Left renal cortex interstitium (tissue), 4 donors: ENCODE results near the gene MAPK14. TPM values are rescaled to one million over a fixed set of nuclear protein-coding genes. Genes with fewer than 3 reads are reported as not detected.
"Not testable (repeated sequence)": the region's sequence is repeated elsewhere in the genome, so short reads cannot be mapped to it uniquely, and the experiment has no call there.

Source experiments
- DNase-seq, 4 donors: peaks; one replicate each; pipeline ENCODE4 v3.0.0-alpha.2; 2013; ENCODE audit warnings: low read depth in 4 of 4, low spot score in 2 of 4, missing footprints in 1 of 4
- polyA plus RNA-seq, 4 donors: library from polyadenylated mRNA; unstranded; fragments of 120-200 nt; gene quantifications; one replicate each; pipeline ENCODE4 v1.2.1, GENCODE V29; 2013; ENCODE audit not compliant: insufficient read length in 4 of 4

Gene MAPK14
- polyA plus RNA-seq, 4 donors: 48.7 to 54.2 (median 50.7) TPM

DNA sequence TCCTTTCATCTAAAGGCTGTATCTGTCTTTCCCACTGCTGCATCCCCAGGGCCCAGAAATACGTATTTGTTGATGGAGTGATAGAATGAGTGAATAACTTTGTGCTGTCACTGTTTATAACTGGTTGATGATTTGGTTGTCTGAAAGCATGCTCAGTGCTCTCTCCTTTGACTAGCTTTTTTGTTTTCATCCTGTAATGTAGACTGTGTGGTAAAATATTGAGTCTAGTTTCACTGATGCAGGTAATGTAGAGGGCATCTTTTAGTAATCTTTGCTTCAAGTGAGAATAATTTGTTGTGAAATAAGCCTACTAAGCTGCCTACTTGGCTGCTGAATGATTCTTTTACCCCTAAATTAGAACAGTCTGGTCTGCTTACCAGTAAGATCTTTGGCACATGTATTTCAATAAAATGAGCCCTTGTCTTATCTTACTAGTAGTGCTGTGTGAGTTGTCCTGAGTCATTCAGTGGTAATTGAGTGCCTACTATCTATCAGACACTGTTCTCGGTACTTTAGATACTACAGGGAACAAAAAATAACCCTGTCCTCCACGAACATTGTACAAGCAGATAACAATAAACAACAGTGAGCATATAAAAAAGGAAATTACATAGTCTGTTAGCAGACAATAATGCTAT, 39.9 kb downstream of the MAPK14 start:
- no peak for DNase-seq

DNA sequence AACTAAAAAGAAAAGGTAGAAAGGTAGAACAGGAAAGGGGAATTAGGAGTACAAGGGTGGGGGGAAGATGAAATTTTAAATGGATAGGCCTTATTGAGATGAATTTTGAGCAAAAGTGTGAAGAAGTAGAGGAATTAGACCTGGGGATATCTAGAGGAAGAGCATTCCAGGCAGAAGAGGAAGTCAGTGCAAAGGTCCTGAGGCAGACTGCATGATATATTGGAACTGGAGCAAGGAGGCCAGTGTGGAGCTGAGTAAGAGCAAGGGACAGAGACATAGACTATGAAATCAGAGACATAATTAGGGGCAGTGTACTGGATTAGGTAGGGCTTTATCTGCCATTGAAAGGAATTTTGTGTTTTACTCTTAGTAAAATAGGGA, 40.4 kb downstream of the MAPK14 start:
- no peak for DNase-seq

DNA sequence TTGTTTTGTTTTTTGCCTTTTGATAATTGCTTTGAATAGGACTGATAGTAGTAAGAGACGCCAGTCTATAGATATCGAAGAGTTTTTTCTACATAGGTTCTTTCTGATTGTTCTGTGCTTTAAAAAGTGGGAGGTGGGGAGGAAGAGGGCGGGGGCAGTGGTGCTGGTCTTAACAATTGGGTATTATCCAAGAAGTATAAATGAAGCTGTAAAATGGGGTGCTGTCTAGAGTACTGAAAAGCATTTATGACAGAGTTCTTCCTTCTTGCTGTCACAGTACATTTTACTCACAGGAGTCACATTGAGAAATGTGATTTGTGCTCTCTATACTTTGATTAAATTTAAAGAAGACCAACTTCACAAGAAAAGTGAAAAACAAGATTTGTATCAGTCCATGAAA, 41.0 kb downstream of the MAPK14 start:
- DNase-seq: no peak

DNA sequence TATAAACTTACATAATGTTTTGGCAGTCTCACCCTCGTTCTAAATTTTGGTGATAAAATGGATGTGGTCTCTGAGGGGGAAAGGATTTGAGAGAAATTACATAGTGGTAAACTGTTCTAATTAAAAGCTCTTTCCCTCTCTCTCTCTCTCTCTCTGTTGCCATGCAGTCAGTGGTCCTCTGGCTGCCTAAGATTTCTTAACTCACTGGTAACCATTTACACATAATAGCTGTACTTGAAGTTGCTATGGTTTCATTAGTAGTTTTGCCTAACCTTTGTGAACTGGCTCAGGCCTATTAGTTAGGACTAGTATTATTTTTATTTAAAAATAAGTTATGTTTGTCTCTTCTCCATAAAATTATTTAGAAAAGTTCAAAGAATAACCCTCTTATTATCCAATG, 42.0 kb downstream of the MAPK14 start:
- DNase-seq: no peak

DNA sequence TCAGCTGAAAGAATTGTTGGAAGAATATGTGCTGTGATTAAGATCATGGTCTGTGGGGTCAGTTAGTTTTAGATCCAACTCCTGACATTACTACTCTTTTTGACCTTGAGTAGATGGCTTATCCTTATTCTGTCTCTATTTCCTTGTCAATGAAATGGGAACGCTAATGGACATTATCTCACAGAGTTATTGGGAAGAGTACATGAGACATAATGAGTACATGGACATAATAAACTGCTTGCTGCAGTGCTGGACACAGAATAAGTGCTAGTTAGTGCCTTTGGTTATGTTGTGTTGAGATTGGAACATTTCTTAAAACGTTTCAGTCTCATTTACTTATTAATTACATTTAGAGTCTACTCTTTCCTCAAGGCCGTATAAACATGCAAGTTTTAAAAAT, 42.6 kb downstream of the MAPK14 start:
- DNase-seq: no peak

DNA sequence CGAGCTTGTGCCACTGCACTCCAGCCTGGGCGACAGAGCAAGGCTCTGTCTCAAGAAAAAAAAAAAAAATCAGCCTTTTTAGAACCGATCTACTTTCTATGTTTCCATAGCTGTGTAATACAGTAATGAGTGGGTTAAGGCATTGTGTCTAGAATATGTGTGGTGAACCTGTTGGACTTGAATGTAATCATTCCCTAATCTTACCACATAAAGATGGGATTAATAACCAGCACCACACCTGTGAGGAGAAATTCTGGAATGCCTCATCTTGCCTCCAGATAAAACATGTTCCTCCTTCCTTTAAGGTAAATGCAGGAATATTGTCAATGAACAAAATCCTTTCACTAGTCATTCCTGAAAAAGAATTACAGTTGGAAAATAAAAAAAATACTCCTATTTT, 43.7 kb downstream of the MAPK14 start:
- DNase-seq: no peak

DNA sequence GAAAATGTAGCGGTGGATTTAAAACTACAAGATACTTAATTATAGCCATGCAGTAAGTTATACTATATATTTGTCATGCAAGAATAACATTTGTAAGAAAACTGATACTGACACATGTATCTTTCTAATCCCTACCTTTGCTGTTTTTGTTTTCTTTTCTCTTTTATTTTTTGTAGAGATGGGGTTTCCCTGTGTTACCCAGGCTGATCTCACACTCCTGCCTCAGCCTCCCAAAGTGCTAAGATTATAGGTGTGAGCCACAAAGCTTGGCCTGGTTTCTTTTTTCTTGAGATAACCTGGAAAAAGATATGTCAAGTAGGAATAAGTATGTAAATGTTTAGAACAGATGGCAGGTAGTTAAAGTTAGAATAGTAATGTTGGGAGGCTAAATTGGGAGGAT, 44.1 kb downstream of the MAPK14 start:
- no peak for DNase-seq

DNA sequence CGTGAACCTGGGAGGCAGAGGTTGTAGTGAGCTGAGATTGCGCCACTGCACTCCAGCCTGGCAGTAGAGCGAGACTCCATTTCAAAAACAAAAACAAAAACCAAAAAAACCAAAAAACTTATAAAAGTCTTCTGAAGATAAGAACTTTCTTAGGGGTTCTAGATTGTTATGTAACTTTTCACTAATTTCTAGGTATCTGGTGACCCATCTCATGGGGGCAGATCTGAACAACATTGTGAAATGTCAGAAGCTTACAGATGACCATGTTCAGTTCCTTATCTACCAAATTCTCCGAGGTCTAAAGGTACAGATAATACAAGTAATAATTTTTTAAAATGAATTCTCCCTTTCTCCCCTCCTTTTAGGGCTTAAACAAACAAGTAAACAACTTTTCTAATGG, 45.1 kb downstream of the MAPK14 start:
- DNase-seq: no peak

DNA sequence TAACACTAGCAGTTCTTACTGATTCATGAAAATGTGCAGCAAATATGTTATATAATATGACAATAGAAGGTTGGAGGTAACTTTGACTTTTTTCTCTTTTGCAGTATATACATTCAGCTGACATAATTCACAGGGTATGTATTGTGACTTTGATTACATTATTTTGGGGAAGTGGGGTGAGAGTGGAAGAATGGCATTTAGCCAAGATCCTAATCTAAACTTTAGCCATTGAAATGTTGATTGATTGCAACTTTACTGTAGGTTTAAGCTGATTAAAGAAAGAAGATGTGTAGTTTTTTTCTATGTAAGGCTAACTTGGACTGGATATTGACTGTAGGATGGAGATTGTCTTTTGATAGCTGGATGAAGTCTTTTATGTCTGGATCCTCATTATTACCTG, 46.0 kb downstream of the MAPK14 start:
- no peak for DNase-seq

DNA sequence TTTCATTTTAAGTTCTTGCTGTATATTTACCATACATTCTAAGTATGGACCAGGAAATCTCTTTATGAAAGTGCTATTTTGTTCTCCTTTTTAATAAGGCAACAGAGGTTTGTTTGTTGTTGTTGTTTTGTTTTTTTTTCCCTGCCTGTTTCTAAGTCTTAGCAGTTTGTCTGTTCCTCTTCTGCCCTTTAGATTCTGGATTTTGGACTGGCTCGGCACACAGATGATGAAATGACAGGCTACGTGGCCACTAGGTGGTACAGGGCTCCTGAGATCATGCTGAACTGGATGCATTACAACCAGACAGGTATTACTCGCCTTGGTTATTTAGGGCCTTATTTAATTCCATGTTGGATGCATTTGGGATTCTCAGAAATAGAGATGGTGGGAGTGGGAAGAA, 48.0 kb downstream of the MAPK14 start:
- no peak for DNase-seq

DNA sequence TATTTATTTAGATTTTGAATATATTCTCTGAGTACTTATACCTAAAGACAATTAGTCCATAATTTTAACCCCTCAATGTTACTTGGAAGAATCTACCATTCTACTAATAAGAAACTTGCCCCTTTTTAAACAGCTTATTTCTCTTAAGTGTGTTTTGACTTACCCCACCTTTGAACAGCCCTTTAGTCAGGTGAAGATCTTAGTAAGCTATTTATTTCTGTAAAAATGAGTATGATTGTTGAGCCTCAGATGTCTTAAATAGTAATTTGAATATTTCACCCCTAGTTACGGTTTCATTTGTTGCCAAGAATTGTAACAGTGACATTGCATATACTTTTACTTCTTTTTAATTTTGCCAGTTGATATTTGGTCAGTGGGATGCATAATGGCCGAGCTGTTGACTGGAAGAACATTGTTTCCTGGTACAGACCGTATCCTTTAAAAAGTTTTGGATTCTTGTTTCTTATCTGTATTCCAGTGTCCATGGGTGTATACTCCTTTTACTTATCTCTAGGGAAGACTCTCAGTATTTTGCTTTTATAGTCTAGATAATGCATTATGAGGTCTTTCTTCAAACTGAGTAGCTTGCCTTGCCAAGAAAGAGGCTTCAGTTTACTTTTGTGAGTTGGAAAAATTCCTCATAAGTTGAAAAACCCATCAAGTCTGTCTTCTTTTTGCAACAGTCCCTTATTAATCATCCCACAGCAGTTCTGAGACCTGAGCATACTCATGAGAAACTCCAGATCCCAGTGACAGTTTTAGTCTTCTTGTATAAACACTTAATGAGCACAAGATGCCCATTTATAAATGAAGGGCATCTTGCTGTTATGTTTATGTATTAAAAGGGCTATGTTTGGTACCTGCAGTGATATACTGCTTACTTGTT, 48.8 kb downstream of the MAPK14 start:
- DNase-seq: no peak

DNA sequence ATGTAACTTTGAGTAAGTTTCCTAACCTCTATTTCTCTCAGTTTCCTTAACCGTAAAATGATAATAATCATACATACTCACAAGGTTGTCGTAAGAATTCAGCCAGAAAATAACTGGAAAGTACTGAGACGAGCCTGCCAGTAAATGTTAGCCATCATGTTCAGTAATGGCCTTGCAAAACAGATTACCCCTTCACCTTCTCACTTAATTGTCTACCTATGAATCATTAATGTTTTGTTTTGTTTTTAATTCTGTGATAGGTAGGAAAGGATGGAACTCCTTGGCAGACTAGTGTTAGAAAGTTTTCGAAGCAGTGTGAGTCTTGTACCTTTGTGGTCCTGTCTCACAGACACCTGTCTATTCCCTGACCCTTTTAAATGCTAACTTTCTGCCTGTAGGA, 50.6 kb downstream of the MAPK14 start:
- DNase-seq: no peak

DNA sequence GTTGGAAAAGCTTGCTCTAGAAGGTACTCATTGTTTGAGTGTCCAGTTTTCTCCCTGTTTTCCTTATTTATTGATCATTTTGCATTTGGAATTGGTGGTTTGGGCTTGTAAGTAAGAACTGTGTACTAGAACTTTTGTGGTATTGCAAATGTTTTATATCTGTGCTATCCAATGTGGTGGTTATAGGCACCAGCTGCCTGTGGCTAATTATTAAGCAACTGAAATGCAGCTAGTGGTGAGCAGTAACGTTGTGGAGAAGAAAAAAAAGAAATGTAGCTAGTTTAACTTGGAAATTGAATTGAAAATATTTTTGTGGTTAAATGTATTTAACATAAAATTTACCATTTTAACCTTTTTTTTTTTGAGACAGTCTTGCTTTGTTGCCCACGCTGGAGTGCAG, 52.0 kb downstream of the MAPK14 start:
- DNase-seq: no peak

DNA sequence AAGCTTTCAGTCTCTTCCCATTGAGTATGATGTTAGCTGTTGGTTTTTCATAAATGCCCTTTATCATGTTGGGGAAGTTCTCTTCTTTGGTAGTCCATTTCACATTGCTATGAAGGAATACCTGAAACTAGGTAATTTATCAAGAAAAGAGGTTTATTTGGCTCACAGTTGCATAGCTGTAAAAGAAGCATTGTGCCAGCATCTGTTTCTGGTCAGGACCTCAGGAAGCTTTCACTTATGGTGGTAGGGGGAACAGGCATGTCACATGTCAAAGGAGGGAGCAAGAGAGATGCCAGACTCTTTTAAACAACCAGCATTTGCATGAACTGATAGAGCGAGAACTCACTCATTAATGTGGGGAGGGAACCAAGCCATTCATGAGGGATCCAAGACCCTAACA, 54.7 kb downstream of the MAPK14 start:
- DNase-seq: no peak

DNA sequence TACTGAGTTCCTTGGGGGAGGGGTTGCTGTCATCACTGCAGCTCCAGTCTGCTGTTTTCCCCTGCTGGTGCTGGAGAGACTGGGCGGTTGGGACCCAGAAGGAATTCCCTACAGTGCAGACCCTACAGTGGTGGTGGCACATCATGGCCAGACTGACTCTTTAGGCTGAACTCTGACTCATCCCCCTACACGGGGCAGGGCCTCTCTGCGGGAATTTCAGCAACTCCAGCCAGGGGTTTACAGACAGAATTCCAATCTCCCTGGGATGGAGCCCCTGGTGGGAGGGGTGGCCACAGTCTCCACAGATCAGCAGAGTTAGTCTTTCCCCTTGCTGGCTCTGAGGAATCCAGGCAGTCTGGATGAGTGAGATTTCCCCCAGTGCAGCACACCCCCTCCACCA, 55.8 kb downstream of the MAPK14 start:
- DNase-seq: no peak

DNA sequence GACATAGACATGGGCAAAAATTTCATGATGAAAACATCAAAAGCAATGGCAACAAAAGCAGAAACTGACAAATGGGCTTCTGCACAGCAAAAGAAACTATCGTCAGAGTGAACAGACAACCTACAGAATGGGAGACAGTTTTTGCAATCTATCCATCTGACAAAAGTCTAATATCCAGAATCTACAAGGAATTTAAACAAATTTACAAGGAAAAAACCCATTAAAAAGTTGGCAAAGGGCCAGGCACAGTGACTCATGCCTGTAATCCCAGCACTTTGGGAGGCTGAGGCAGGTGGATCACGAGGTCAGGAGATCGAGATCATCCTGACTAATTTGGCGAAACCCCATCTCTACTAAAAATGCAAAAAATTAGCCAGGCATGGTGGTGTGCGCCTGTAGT, 60.6 kb downstream of the MAPK14 start:
- not testable (repeated sequence) for DNase-seq

DNA sequence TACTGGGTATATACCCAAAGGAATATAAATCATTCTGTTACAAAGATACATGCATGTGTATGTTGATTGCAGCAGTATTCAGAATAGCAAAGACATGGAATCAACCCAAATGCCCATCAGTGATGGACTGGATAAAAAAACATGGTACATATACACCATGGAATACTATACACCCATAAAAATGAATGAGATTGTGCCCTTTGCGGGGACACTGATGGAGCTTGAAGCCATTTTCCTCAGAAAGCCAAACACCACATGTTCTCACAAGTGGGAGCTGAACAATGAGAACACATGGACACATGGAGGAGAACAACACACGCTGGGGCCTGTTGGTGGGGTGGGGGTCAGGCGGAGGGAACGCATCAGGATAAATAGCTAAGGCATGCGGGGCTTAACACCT, 61.4 kb downstream of the MAPK14 start:
- DNase-seq: no peak

DNA sequence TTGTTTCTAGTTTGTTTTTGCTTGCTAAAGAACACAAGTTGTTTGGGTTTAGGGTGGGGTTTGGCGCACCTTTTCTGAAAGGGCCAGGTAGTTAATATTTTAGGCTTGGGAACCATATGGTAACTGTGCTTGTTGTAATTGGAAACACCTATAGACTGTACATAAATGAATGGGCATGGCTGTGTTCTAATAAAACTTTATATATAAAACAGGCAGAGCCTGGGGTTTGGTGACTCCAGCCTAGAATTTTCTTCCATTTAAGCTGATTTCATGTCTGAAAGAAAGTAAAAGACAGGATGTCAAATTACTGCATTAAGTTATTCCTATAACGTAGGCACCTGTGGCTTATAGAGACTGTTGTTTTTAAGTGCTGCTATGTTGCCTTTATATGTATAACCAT, 66.6 kb downstream of the MAPK14 start:
- DNase-seq: no peak

DNA sequence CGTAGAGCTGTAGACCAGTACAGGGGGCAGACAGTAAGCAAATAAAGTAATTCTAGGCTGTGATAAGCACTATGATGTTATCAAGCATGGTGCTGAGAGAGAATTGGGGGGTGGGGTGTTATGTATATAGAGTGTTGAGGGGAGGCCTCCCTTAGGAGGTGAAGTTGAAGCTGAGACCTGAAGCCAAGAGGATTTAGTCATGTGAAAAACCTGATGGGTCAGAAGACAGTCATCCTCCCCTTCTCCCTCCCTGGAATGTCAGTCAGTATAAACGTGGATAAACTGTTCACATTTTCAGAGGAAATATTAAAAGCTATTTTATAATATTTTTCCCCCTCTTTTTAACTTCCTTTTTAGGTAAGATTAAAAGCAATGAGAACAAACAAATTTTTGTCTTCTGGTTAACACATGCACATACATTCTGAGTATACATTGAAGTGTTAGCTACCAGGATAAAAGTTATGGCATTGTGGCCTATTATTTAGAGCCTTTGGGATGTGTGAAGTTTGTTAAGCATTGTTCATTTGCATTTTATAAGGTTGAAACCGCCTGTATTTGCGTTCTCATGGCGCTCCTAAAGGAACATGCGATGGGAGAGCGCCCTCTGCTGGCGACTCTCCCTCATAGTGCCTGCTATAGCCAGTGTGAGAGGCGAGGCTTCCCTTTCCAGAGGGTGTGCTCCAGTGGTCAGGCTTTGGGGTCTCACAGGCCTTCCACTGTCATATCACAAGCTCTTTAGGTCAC, 67.3 kb downstream of the MAPK14 start:
- peak; percentile 50 to 68 (median 61) for DNase-seq

DNA sequence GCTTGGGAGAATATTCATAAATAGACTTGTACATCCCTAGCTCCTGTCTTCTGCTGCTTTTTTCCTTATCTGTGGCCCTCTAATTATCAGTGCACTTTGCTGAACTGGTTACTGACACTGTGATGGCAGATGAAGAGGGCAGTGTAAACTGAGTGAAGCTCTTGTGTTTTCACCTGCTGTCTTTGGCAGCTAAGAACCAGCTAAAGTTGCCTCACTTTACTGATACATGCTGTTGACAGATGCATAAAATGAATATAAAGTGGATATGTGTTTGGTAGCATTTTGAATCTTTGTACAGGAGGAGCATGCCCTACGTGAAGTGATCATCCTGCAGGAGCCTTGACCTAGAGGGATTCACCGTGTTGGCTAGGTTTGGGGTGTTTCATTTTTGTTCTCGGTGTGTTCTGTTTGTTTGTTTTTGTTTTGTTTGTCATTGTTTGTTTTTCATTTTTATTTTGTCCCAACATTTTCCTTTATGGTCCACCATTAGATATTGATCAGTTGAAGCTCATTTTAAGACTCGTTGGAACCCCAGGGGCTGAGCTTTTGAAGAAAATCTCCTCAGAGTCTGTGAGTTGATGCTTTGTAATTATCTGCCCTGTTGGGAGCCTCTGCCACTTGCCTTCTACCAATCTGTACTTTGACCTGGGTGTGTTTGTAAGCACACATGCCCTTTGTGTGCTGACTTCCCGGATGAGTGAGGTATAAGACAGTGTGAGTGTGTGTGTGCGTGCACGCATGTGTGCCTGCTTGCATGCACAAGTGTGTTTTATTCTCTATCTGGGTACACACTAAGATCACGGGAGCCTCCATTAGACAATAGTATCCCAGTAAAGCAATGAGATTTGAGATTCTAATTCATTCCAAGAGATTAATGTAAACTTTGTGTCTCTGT, 68.1 kb downstream of the MAPK14 start:
- no peak for DNase-seq
